ENCODE results near the gene CCDC192. TPM values are rescaled to one million over a fixed set of nuclear protein-coding genes. Genes with fewer than 3 reads are reported as not detected.

CCDC192 gene
- total and polyA plus RNA-seq, 2 of the 4 experiments (the other 2 are of a cell fraction) = not detected

DNA sequence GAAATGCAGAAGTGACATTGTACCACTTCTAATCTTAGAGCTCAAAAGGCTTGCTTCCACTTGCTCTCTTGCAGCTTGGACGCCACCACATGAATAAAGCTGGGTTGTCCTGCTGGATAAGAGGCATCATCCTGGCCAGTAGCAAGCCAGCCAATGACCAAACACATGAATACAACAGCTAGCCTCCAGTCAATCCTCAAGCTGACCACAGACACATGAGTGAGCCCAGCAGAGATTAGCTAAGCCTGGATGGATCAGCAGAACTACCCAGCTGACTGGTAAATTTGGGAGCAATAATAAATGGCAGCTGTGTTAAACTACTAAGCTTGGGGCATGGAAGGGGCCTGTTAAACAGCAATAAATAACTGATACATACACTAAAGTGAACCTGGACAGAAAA lies 259.3 kb downstream of the CCDC192 start:
- WGBS, 2 experiments (ENCODE audit: extremely low coverage in 2 of 2, insufficient read length in 1 of 2) = no CpG with 5 or more reads among the region's 1 CpG
- Histone ChIP-seq H3K4me2 (ENCODE audit: low read depth, low read length) (no peak overlapping the region), H3K9ac (ENCODE audit: low read depth, low read length) (no peak overlapping the region), H3K9me1 (ENCODE audit: insufficient read depth, low read length) (peaks cover under 1% of the 10 kb centered on the region; the same call in 1 of the 2 replicates), H4K20me1 (ENCODE audit: insufficient read depth, low read length) (no peaks in the 10 kb centered on the region), H2AK9ac (replicated peaks; ENCODE audit: low read depth, low read length, poor library complexity) (no peak overlapping the region), H2AFZ (replicated peaks; ENCODE audit: low read length, poor library complexity) (no peak overlapping the region), H3K4me1 (ENCODE audit: control insufficient read depth, insufficient read depth, low read length) (peaks cover 8% of the 10 kb centered on the region), H3K23ac (ENCODE audit: low read depth, low read length) (no peak overlapping the region), H2BK120ac (ENCODE audit: low read depth, low read length) (no peak overlapping the region), H2BK20ac (ENCODE audit: low read depth, low read length) (no peak overlapping the region), H3K27ac (ENCODE audit: insufficient read depth, low read length) (no peak overlapping the region), H4K5ac (ENCODE audit: low read depth, low read length) (no peak overlapping the region), H3K4ac (ENCODE audit: low read depth, low read length) (no peak overlapping the region), H2BK5ac (ENCODE audit: low read depth, low read length, poor library complexity, severe bottlenecking) (no peak overlapping the region), H2AK5ac (ENCODE audit: low read depth, low read length) (no peak overlapping the region), H3K56ac (ENCODE audit: extremely low read depth, insufficient read depth, low read length) (no peak overlapping the region), H4K8ac (ENCODE audit: low read depth in 2 of 2, low read length in 2 of 2) (no peak overlapping the region), H3K36me3 (ENCODE audit: control insufficient read depth, insufficient read depth, low read length) (peaks cover 4% of the 10 kb centered on the region; the same call in 1 of the 2 replicates), H3K9me3 (ENCODE audit: control insufficient read depth, insufficient read depth, low read length) (no peaks in the 10 kb centered on the region; the same call in 1 of the 2 replicates), H2BK15ac (ENCODE audit: low read depth, low read length) (no peak overlapping the region), H3K27me3 (ENCODE audit: control insufficient read depth, insufficient read depth, low read length) (no peaks in the 10 kb centered on the region), H4K91ac (ENCODE audit: insufficient read depth, low read depth, low read length) (no peak overlapping the region), H3K18ac (ENCODE audit: low read depth, low read length) (no peak overlapping the region), H3K4me3 (ENCODE audit: insufficient read depth, low read depth, low read length) (no peak overlapping the region), H3K79me1 (ENCODE audit: low read depth in 1 of 2, low read length in 2 of 2) (no peaks in the 10 kb centered on the region; a peak in 1 of 4 replicates), H3K14ac (replicated peaks; ENCODE audit: low read depth, low read length) (no peak overlapping the region)
- TF ChIP-seq CEBPB (IDR thresholded peaks at IDR 0.05; ENCODE audit: low read depth, low read length) (no peak), RAD21 (IDR thresholded peaks at IDR 0.05; ENCODE audit: low read length) (no peak), MXI1 (IDR thresholded peaks at IDR 0.05; ENCODE audit: borderline replicate concordance, low read depth, low read length) (no peak), CHD1 (IDR thresholded peaks at IDR 0.05; ENCODE audit: low read depth, low read length) (no peak), FOS (IDR thresholded peaks at IDR 0.05; ENCODE audit: low read depth, low read length) (no peak), MAZ (IDR thresholded peaks at IDR 0.05; ENCODE audit: borderline replicate concordance, low read depth, low read length) (no peak), RFX5 (IDR thresholded peaks at IDR 0.05; ENCODE audit: low read depth, low read length) (no peak), SMC3 (IDR thresholded peaks at IDR 0.05; ENCODE audit: low read depth, low read length) (no peak), MAFK (IDR thresholded peaks at IDR 0.05; ENCODE audit: low read depth, low read length) (no peak), RCOR1 (IDR thresholded peaks at IDR 0.05; ENCODE audit: insufficient replicate concordance, low read length) (no peak), BHLHE40 (IDR thresholded peaks at IDR 0.05; ENCODE audit: low read depth, low read length) (no peak), POLR2A (IDR thresholded peaks at IDR 0.05; ENCODE audit: low read depth, low read length) (no peak)
- TF ChIP-seq, protein P1, sequence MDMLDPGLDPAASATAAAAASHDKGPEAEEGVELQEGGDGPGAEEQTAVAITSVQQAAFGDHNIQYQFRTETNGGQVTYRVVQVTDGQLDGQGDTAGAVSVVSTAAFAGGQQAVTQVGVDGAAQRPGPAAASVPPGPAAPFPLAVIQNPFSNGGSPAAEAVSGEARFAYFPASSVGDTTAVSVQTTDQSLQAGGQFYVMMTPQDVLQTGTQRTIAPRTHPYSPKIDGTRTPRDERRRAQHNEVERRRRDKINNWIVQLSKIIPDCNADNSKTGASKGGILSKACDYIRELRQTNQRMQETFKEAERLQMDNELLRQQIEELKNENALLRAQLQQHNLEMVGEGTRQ (IDR thresholded peaks at IDR 0.05; ENCODE audit: low read depth, low read length) = no peak
- TF ChIP-seq, protein P2, sequence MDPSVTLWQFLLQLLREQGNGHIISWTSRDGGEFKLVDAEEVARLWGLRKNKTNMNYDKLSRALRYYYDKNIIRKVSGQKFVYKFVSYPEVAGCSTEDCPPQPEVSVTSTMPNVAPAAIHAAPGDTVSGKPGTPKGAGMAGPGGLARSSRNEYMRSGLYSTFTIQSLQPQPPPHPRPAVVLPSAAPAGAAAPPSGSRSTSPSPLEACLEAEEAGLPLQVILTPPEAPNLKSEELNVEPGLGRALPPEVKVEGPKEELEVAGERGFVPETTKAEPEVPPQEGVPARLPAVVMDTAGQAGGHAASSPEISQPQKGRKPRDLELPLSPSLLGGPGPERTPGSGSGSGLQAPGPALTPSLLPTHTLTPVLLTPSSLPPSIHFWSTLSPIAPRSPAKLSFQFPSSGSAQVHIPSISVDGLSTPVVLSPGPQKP (IDR thresholded peaks at IDR 0.05; ENCODE audit: borderline replicate concordance, low read depth, low read length) = no peak
- TF ChIP-seq, protein P3, sequence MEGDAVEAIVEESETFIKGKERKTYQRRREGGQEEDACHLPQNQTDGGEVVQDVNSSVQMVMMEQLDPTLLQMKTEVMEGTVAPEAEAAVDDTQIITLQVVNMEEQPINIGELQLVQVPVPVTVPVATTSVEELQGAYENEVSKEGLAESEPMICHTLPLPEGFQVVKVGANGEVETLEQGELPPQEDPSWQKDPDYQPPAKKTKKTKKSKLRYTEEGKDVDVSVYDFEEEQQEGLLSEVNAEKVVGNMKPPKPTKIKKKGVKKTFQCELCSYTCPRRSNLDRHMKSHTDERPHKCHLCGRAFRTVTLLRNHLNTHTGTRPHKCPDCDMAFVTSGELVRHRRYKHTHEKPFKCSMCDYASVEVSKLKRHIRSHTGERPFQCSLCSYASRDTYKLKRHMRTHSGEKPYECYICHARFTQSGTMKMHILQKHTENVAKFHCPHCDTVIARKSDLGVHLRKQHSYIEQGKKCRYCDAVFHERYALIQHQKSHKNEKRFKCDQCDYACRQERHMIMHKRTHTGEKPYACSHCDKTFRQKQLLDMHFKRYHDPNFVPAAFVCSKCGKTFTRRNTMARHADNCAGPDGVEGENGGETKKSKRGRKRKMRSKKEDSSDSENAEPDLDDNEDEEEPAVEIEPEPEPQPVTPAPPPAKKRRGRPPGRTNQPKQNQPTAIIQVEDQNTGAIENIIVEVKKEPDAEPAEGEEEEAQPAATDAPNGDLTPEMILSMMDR (conservative IDR thresholded peaks at IDR 0.05; ENCODE audit: low read depth, low read length) = no peak
- ATAC-seq (ENCODE audit: low read depth) = no peak
- CTCF ChIA-PET = no interaction called here
- no peak for DNase-seq
- POLR2A ChIA-PET (ENCODE audit: unreplicated experiment) = no interaction called here
- intact Hi-C loops (cut with micrococcal nuclease) (no loop called here), in situ Hi-C loops (cut with MboI; ENCODE audit: low sequenced_read_pairs) (no loop called here), dilution Hi-C loops (cut with HindIII; ENCODE audit: low sequenced_read_pairs, unreplicated experiment) (no loop called here)
- no TSS peak for BruUV-seq (replicated peaks)

All from IMR-90 (cell line).